B cell (primary cell): Measurements from ENCODE around the gene MBOAT1.

Source experiments
- CTCF ChIP-seq: fragments of 200-600 bp; IDR thresholded peaks from one replicate; pipeline ENCODE4 v1.8.0; 2022; ENCODE audit warnings: antibody characterized with exemption, mild to moderate bottlenecking
- EZH2 ChIP-seq: IDR thresholded peaks from 2 replicates; pipeline ENCODE4 v1.6.1; 2012; ENCODE audit warnings: borderline replicate concordance, low read depth, mild to moderate bottlenecking, moderate library complexity, low read length; ENCODE audit not compliant: insufficient read depth, poor library complexity, severe bottlenecking

DNA sequence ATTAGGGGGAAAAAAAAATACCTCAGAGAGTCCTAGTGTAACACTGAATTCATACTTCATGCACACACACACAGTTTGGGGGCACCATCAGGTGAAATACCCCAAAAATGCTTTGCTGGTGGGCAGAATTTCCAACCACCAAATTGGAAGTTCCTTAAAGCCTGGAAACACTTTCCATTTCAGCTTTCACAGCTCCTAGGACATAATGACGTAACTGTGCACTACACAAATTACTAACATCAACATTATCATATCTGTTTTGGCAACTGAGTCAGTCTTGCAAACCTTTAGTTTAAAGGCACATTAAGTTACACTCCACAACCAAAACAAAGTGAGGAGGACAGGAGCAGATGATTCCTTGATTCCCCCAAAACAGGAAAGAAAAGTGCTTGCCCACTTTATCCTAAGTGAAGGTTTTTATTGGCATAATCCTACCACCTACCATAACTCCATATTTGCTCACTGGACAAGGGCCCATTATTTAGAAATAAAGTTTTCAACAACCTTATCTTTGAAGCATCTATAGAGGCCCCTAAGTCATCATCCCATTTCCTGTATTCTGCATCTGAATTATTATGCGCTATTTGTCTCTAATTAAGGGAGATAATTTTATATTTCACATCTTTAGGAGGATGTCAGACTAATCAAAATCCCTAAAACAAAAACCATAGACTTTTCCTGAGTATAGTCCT, 3.4 kb downstream of the MBOAT1 start:
- TF ChIP-seq CTCF (no peak), EZH2 (no peak)
